HepG2 (cell line): Measurements from ENCODE around the gene SNED1. TPM values are rescaled to one million over a fixed set of nuclear protein-coding genes. Genes with fewer than 3 reads are reported as not detected.
A peak's percentile ranks its signal among the peaks of the same experiment; 100 is the strongest.

Source experiments
- BRD4 ChIP-seq: sonication (generic); formaldehyde crosslinking; IDR thresholded peaks from 2 replicates; pipeline ENCODE4 v1.4.0; 2020; ENCODE audit warnings: missing genetic modification reagents
- CCAR2 ChIP-seq: fragments of 200-400 bp; formaldehyde crosslinking; optimal IDR thresholded peaks from 2 replicates; pipeline ENCODE3; 2018; ENCODE audit warnings: low read depth, mild to moderate bottlenecking, low read length, moderate library complexity
- FOXA3 ChIP-seq: IDR thresholded peaks from 2 replicates; pipeline ENCODE4 v1.6.1; 2016; ENCODE audit warnings: missing genetic modification reagents, missing compliant biosample characterization
- FOXK1 ChIP-seq: sonication (generic); formaldehyde crosslinking; IDR thresholded peaks from 2 replicates; pipeline ENCODE4 v1.4.0; 2020; ENCODE audit warnings: low read depth, missing genetic modification reagents, borderline replicate concordance
- HDAC2 ChIP-seq: sonication (generic); formaldehyde crosslinking; IDR thresholded peaks from 2 replicates; pipeline ENCODE4 v1.4.0; 2020; ENCODE audit warnings: missing genetic modification reagents
- MED8 ChIP-seq: sonication (generic); formaldehyde crosslinking; IDR thresholded peaks from 2 replicates; pipeline ENCODE4 v1.8.1; 2023; ENCODE audit warnings: mild to moderate bottlenecking, missing genetic modification reagents; ENCODE audit not compliant: insufficient replicate concordance
- POGZ ChIP-seq: sonication (generic); formaldehyde crosslinking; IDR thresholded peaks from 2 replicates; pipeline ENCODE4 v1.4.0; 2020; ENCODE audit warnings: mild to moderate bottlenecking, missing genetic modification reagents
- POLR2AphosphoS2 ChIP-seq: IDR thresholded peaks from 2 replicates; pipeline ENCODE4 v1.6.1; 2011; ENCODE audit warnings: low read depth, low read length, improper control_type of control experiment
- RARA ChIP-seq: IDR thresholded peaks from 2 replicates; pipeline ENCODE4 v1.6.1; 2016; ENCODE audit warnings: missing genetic modification reagents, missing compliant biosample characterization
- RFX1 ChIP-seq: fragments of 450-650 bp; IDR thresholded peaks from 2 replicates; pipeline ENCODE4 v1.6.1; 2017
- SNAI1 ChIP-seq: sonication (generic); formaldehyde crosslinking; IDR thresholded peaks from 2 replicates; pipeline ENCODE4 v1.5.0; 2020; ENCODE audit warnings: mild to moderate bottlenecking, missing genetic modification reagents, borderline replicate concordance
- polyA plus RNA-seq, 8 experiments: library from polyadenylated mRNA; depleted of rRNA in 3 of 8; stranded (reverse) in 7 of 8; unstranded in 1 of 8; fragments of >200 nt; fragmentation: Illumina TruSeq in 4 of 8; extraction: Trizol in 4 of 8; gene quantifications; 2 replicates each; pipeline versions ENCODE4 v1.2.1 to v1.2.3, GENCODE V29; 2011 to 2016; ENCODE audit warnings: low read depth in 4 of 8, missing spikeins in 1 of 8, mixed read lengths in 1 of 8; ENCODE audit not compliant: insufficient read depth in 1 of 8
- total RNA-seq, 5 experiments: library from RNA; depleted of rRNA; stranded (reverse); fragments of >200 nt; fragmentation: Illumina TruSeq; extraction: Trizol; gene quantifications; 2 replicates each; pipeline ENCODE4 v1.2.3, GENCODE V29; 2016; ENCODE audit warnings: low read depth in 1 of 5
- TF ChIP-seq, protein P1 (sequence below): sonication (generic); formaldehyde crosslinking; IDR thresholded peaks from 2 replicates; pipeline ENCODE4 v1.8.0; 2022; ENCODE audit warnings: low read depth, missing genetic modification reagents
- TF ChIP-seq, protein P2 (sequence below): sonication (generic); formaldehyde crosslinking; IDR thresholded peaks from 2 replicates; pipeline ENCODE4 v1.4.0; 2020; ENCODE audit warnings: missing genetic modification reagents, borderline replicate concordance
- TF ChIP-seq, protein P3 (sequence below), 2 experiments: fragments of 450-650 bp in 1 of 2; sonication (generic) in 1 of 2; formaldehyde crosslinking; IDR thresholded peaks; 2 replicates each; pipeline versions ENCODE4 v1.5.0 to v1.8.0; 2020 to 2022; ENCODE audit warnings: mild to moderate bottlenecking in 1 of 2, missing genetic modification reagents in 1 of 2
- TF ChIP-seq, protein P4 (sequence below): sonication (generic); formaldehyde crosslinking; IDR thresholded peaks from 2 replicates; pipeline ENCODE4 v1.4.0; 2020; ENCODE audit warnings: missing genetic modification reagents; ENCODE audit errors: not compliant biosample characterization
- TF ChIP-seq, protein P5 (sequence below): sonication (generic); formaldehyde crosslinking; IDR thresholded peaks from 2 replicates; pipeline ENCODE4 v1.4.0; 2020; ENCODE audit warnings: missing genetic modification reagents

SNED1 gene
- total and polyA plus RNA-seq, 2 of the 13 experiments (the other 11 are each of a cell fraction or from before 2014, with no cell fraction given): 0.15 to 0.65 TPM

DNA sequence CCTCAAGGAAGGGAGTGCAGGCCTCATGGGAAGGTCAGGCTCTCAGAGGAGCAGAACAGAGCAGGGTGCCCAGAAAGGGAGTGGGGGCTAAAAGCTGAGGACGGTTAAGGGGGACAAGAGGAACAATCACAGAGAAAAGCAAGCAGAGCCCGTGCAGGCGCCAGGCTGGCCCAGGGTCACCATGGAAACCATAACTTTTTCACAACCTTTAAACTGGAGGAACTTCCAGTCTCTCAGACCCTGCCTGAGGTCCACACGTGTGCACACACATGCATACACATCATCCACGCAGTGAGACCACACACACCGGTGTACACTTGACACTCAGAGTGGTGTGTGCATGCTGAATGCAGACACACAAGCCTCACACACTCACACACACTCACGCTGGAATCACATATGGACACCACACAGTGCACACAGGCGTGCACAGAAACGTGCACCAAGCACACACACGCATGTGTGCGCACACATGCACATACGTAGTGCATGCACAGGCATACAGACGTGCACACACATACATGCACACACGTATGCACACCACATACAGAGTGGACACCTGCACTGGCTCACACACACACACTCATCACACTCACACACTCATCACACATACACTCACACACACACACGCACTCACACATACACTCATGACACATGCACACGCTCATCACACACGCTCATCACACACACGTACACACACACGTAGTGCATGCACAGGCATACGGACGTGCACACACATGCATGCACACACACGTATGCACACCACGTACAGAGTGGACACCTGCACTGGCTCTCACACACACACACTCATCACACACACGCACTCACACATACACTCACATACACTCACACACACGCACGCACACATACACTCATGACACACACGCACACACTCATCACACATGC is 37.2 kb upstream of the SNED1 start (continued):
- TF ChIP-seq, protein P1, sequence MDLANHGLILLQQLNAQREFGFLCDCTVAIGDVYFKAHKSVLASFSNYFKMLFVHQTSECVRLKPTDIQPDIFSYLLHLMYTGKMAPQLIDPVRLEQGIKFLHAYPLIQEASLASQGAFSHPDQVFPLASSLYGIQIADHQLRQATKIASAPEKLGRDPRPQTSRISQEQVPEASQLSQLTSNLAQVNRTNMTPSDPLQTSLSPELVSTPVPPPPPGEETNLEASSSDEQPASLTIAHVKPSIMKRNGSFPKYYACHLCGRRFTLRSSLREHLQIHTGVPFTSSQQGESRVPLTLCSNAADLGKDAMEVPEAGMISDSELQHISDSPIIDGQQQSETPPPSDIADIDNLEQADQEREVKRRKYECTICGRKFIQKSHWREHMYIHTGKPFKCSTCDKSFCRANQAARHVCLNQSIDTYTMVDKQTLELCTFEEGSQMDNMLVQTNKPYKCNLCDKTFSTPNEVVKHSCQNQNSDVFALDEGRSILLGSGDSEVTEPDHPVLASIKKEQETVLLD (CRISPR knock-in tag): peak; percentile 53; the same call in 1 of the 2 replicates
- TF ChIP-seq FOXK1 (CRISPR knock-in tag): 0 out of 2 replicates have a peak, but pooled peaks have one; percentile 6
- TF ChIP-seq POLR2AphosphoS2: no peak
- TF ChIP-seq, protein P2, sequence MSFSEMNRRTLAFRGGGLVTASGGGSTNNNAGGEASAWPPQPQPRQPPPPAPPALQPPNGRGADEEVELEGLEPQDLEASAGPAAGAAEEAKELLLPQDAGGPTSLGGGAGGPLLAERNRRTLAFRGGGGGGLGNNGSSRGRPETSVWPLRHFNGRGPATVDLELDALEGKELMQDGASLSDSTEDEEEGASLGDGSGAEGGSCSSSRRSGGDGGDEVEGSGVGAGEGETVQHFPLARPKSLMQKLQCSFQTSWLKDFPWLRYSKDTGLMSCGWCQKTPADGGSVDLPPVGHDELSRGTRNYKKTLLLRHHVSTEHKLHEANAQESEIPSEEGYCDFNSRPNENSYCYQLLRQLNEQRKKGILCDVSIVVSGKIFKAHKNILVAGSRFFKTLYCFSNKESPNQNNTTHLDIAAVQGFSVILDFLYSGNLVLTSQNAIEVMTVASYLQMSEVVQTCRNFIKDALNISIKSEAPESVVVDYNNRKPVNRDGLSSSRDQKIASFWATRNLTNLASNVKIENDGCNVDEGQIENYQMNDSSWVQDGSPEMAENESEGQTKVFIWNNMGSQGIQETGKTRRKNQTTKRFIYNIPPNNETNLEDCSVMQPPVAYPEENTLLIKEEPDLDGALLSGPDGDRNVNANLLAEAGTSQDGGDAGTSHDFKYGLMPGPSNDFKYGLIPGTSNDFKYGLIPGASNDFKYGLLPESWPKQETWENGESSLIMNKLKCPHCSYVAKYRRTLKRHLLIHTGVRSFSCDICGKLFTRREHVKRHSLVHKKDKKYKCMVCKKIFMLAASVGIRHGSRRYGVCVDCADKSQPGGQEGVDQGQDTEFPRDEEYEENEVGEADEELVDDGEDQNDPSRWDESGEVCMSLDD (CRISPR knock-in tag): no peak
- TF ChIP-seq CCAR2: no peak
- TF ChIP-seq BRD4: peak; percentile 59; the same call in 1 of the 2 replicates
- no peak for TF ChIP-seq MED8 (CRISPR knock-in tag)
- no peak for TF ChIP-seq FOXA3 (CRISPR knock-in tag)
- no peak; the same call in 1 of the 2 replicates for TF ChIP-seq HDAC2 (CRISPR knock-in tag)
- TF ChIP-seq, protein P3, sequence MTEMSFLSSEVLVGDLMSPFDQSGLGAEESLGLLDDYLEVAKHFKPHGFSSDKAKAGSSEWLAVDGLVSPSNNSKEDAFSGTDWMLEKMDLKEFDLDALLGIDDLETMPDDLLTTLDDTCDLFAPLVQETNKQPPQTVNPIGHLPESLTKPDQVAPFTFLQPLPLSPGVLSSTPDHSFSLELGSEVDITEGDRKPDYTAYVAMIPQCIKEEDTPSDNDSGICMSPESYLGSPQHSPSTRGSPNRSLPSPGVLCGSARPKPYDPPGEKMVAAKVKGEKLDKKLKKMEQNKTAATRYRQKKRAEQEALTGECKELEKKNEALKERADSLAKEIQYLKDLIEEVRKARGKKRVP (CRISPR knock-in tag; IDR thresholded peaks at IDR 0.05): no peak
- TF ChIP-seq SNAI1 (CRISPR knock-in tag): no peak
- TF ChIP-seq, protein P4, sequence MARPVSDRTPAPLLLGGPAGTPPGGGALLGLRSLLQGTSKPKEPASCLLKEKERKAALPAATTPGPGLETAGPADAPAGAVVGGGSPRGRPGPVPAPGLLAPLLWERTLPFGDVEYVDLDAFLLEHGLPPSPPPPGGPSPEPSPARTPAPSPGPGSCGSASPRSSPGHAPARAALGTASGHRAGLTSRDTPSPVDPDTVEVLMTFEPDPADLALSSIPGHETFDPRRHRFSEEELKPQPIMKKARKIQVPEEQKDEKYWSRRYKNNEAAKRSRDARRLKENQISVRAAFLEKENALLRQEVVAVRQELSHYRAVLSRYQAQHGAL (CRISPR knock-in tag): no peak
- no peak for TF ChIP-seq POGZ (CRISPR knock-in tag)
- TF ChIP-seq RARA (CRISPR knock-in tag): no peak
- TF ChIP-seq, protein P5, sequence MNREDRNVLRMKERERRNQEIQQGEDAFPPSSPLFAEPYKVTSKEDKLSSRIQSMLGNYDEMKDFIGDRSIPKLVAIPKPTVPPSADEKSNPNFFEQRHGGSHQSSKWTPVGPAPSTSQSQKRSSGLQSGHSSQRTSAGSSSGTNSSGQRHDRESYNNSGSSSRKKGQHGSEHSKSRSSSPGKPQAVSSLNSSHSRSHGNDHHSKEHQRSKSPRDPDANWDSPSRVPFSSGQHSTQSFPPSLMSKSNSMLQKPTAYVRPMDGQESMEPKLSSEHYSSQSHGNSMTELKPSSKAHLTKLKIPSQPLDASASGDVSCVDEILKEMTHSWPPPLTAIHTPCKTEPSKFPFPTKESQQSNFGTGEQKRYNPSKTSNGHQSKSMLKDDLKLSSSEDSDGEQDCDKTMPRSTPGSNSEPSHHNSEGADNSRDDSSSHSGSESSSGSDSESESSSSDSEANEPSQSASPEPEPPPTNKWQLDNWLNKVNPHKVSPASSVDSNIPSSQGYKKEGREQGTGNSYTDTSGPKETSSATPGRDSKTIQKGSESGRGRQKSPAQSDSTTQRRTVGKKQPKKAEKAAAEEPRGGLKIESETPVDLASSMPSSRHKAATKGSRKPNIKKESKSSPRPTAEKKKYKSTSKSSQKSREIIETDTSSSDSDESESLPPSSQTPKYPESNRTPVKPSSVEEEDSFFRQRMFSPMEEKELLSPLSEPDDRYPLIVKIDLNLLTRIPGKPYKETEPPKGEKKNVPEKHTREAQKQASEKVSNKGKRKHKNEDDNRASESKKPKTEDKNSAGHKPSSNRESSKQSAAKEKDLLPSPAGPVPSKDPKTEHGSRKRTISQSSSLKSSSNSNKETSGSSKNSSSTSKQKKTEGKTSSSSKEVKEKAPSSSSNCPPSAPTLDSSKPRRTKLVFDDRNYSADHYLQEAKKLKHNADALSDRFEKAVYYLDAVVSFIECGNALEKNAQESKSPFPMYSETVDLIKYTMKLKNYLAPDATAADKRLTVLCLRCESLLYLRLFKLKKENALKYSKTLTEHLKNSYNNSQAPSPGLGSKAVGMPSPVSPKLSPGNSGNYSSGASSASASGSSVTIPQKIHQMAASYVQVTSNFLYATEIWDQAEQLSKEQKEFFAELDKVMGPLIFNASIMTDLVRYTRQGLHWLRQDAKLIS: no peak
- peak; percentile 69 for TF ChIP-seq RFX1
